ENCODE results near the gene ZNF428. TPM values are rescaled to one million over a fixed set of nuclear protein-coding genes. Genes with fewer than 3 reads are reported as not detected.
"Not testable (repeated sequence)": the region's sequence is repeated elsewhere in the genome, so short reads cannot be mapped to it uniquely, and the experiment has no call there.

The ZNF428 gene
- total RNA-seq, 1 donor, result 23.7 TPM

GRCh38 chr19:43640424-43640757, 21.0 kb upstream of the ZNF428 start:
- no peak for DNase-seq (ENCODE audit: low read depth in 2 of 3, low spot score in 2 of 3)

- DNase-seq (ENCODE audit: low read depth in 2 of 3, low spot score in 2 of 3), result peak in 1 of 3 donors; percentile 24
Observed at GRCh38 chr19:43639519-43640423, 20.3 kb upstream of the ZNF428 start, which contains the start of gene CADM4. Gene CADM4, minus strand, starts transcription at chr19:43639850. Its CDS starts 60 bp downstream, at chr19:43639790.

- no peak for DNase-seq (ENCODE audit: low read depth in 2 of 3, low spot score in 2 of 3)
Observed at GRCh38 chr19:43638995-43639518, 19.6 kb upstream of the ZNF428 start.

GRCh38 chr19:43638214-43638994, 19.0 kb upstream of the ZNF428 start:
- no peak for DNase-seq (ENCODE audit: low read depth in 2 of 3, low spot score in 2 of 3)

- DNase-seq (ENCODE audit: low read depth in 2 of 3, low spot score in 2 of 3), result no peak
Observed at GRCh38 chr19:43636121-43636683, 16.8 kb upstream of the ZNF428 start.

GRCh38 chr19:43635561-43635940, 16.1 kb upstream of the ZNF428 start:
- not testable (repeated sequence) for DNase-seq (ENCODE audit: low read depth in 2 of 3, low spot score in 2 of 3)

GRCh38 chr19:43634872-43635560, 15.6 kb upstream of the ZNF428 start:
- DNase-seq (ENCODE audit: low read depth in 2 of 3, low spot score in 2 of 3), result no peak

- DNase-seq (ENCODE audit: low read depth in 2 of 3, low spot score in 2 of 3), result no peak
Observed at GRCh38 chr19:43634506-43634871, 15.1 kb upstream of the ZNF428 start.

- DNase-seq (ENCODE audit: low read depth in 2 of 3, low spot score in 2 of 3), result no peak
Observed at GRCh38 chr19:43634068-43634467, 14.6 kb upstream of the ZNF428 start.

GRCh38 chr19:43633520-43633919, 14.1 kb upstream of the ZNF428 start:
- no peak for DNase-seq (ENCODE audit: low read depth in 2 of 3, low spot score in 2 of 3)

GRCh38 chr19:43631491-43631890, 12.1 kb upstream of the ZNF428 start:
- no peak for DNase-seq (ENCODE audit: low read depth in 2 of 3, low spot score in 2 of 3)

- DNase-seq (ENCODE audit: low read depth in 2 of 3, low spot score in 2 of 3), result no peak
Observed at GRCh38 chr19:43628646-43629326, 9.4 kb upstream of the ZNF428 start.

- no peak for DNase-seq (ENCODE audit: low read depth in 2 of 3, low spot score in 2 of 3)
Observed at GRCh38 chr19:43626838-43627237, 7.4 kb upstream of the ZNF428 start.

GRCh38 chr19:43625918-43626579, 6.6 kb upstream of the ZNF428 start:
- peak in 2 of 3 donors; percentile 52 to 66 for DNase-seq (ENCODE audit: low read depth in 2 of 3, low spot score in 2 of 3)

GRCh38 chr19:43624933-43625332, 5.5 kb upstream of the ZNF428 start:
- DNase-seq (ENCODE audit: low read depth in 2 of 3, low spot score in 2 of 3), result peak; percentile 65 to 91 (median 88)

GRCh38 chr19:43623889-43624670, 4.7 kb upstream of the ZNF428 start:
- no peak for DNase-seq (ENCODE audit: low read depth in 2 of 3, low spot score in 2 of 3)

GRCh38 chr19:43622956-43623355, 3.5 kb upstream of the ZNF428 start:
- DNase-seq (ENCODE audit: low read depth in 2 of 3, low spot score in 2 of 3), result no peak

- DNase-seq (ENCODE audit: low read depth in 2 of 3, low spot score in 2 of 3), result no peak
Observed at GRCh38 chr19:43622070-43622469, 2.6 kb upstream of the ZNF428 start.
